ENCODE results near the gene CLEC20A.

The CLEC20A gene

DNA sequence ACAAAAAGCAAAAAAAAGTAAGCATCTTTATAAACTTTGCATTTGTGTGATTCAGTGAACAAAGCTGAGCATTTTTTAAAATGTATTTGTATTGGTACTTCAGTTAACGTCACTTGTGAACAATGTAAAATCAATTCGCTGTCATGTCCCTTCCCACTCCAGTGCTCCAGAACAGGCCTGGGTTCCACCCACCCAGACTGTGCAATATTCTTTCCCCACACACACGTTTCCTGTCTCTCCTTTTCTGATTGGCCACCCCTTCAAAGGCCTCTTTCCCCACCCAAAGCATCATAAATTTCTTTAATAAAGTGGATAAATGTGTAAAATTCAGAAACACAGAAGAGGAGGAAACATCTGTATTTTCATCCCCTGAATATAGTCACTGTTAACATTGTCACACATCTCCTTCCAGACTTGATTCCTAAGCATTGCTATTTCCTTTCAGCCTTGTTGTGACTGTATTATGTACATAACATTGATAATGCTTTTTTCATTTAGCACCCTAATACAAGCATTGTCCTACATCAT is 12.0 kb downstream of the CLEC20A start:
- no peak overlapping the region for H3K4me3 ChIP-seq (replicated peaks; ENCODE audit: low read depth, low read length)
- TF ChIP-seq, protein P1, sequence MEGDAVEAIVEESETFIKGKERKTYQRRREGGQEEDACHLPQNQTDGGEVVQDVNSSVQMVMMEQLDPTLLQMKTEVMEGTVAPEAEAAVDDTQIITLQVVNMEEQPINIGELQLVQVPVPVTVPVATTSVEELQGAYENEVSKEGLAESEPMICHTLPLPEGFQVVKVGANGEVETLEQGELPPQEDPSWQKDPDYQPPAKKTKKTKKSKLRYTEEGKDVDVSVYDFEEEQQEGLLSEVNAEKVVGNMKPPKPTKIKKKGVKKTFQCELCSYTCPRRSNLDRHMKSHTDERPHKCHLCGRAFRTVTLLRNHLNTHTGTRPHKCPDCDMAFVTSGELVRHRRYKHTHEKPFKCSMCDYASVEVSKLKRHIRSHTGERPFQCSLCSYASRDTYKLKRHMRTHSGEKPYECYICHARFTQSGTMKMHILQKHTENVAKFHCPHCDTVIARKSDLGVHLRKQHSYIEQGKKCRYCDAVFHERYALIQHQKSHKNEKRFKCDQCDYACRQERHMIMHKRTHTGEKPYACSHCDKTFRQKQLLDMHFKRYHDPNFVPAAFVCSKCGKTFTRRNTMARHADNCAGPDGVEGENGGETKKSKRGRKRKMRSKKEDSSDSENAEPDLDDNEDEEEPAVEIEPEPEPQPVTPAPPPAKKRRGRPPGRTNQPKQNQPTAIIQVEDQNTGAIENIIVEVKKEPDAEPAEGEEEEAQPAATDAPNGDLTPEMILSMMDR (IDR thresholded peaks at IDR 0.05; ENCODE audit: low read depth, low read length, missing control alignments) = no peak
- no peak for DNase-seq (ENCODE audit: extremely low read depth, low read depth)

DNA sequence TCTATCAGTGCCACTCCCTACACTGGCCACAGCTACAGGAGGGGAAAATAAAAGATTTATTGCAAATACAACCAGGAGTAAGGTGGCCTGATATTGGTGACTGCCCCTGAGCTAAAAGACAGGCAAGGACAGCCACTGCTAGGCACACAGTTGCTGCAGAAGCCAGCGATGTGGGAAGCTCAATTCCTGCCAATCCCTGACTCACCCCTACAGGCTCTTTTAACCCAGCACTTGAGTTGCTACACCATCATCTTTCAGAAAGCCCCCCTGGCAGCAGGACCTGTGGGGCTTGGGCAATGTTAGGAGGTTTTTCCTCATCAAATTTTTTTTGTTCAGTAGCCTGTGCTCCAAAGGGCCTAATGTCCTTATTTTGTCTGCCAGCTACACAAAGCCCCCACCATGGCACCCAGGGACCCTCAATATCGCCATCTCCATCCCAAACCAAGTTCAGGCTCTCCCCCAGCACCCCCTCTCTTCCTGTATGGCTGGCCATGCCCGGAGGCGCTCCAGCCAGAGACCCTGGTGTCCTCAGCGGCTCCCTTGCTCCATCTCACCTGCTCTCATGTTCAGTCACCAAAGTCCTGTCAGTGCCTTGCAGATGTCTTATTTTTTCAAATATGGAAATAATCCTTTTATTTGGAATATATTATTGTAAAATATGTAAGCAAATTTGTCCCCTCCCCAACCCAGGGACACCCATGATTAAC is 13.4 kb downstream of the CLEC20A start:
- no peak for DNase-seq (ENCODE audit: extremely low read depth, low read depth)
- TF ChIP-seq, protein P1 (IDR thresholded peaks at IDR 0.05; ENCODE audit: low read depth, low read length, missing control alignments) = no peak
- H3K4me3 ChIP-seq (replicated peaks; ENCODE audit: low read depth, low read length) = no peak overlapping the region

DNA sequence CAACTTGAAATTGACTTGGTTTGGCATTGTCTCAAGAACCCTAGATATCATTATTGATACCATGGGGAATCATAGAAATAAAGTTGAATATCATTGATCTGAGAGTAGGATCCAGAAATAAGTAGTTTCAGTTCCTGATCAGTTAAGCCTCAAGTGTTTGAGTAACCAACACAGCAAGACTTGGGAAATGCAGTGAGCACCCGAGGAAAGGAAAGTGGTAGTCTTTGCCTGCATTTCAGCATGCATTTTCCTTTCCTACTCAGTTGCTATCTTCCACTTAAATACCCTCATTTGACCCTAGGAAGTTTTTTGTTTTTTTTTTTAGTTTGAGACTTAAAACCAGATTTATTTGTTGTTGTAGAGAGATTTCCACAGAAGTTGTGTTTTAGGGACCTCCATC is 18.9 kb downstream of the CLEC20A start:
- no peak overlapping the region for H3K4me3 ChIP-seq (replicated peaks; ENCODE audit: low read depth, low read length)
- no peak for DNase-seq (ENCODE audit: extremely low read depth, low read depth)
- TF ChIP-seq, protein P1 (IDR thresholded peaks at IDR 0.05; ENCODE audit: low read depth, low read length, missing control alignments) = no peak

DNA sequence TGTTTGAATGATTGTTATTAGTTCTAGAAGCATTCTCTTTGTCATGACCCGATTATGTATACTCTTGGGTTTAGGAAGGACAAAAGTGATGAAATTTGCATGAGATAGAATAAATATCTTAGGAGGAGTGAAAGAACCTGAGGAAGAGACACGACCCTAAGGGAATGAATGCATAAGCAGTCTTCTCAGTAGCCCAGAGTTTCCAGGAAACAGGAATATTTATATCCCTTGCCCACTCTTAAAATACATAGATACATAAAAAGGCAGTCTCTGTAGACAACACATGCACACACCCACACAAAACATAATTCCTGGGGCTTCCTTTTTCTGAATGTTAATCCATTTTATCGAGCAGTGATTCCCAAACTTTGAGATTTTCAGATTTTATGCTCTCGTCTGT is 19.4 kb downstream of the CLEC20A start:
- no peak for DNase-seq (ENCODE audit: extremely low read depth, low read depth)
- no peak overlapping the region for H3K4me3 ChIP-seq (replicated peaks; ENCODE audit: low read depth, low read length)
- TF ChIP-seq, protein P1 (IDR thresholded peaks at IDR 0.05; ENCODE audit: low read depth, low read length, missing control alignments) = no peak

DNA sequence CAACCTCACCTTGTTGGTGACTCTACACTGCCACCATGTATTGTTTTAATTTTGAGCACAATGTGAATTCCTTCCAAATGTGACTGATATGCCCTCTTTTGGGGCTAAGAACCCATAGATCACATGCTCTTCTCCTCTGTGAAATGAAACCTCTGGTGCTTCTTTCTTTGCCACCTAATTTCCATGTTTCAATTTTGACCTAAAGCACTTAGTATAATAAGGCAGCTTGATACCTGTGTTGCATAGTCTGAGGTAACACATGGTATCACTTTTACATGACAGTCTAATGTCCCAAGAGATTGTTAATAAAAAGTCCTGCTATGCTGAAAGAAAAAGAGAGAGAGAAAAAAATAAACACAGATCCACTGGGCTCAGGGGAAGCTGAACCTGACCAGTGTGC is 24.2 kb downstream of the CLEC20A start:
- no peak overlapping the region for H3K4me3 ChIP-seq (replicated peaks; ENCODE audit: low read depth, low read length)
- no peak for DNase-seq (ENCODE audit: extremely low read depth, low read depth)
- TF ChIP-seq, protein P1 (IDR thresholded peaks at IDR 0.05; ENCODE audit: low read depth, low read length, missing control alignments) = no peak

DNA sequence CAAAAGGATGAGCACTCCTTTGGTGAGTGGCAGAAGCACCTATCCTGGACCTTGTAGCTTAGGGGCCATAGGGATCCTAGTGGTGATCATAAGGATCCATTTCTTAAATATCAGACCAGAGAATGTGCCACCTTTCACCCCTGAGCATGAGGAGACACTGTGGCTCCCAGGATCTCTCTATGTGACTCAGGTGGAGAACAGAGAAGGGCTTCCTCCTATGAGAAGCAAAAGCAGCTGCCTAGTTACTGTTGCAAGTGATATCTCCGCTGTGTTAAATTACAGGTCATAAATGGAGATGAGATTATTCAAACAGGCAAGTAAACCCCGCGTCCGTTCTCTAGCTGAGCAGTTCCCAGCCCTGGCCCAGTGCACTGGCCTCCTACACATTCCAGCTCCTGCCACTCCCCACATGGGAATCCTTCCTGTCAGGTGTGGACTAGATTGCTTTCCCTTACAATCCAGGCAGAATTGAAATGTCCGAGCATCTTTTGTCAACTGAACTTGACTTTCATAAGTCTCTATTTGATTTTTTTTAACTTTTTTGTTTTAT is 26.3 kb downstream of the CLEC20A start:
- no peak overlapping the region for H3K4me3 ChIP-seq (replicated peaks; ENCODE audit: low read depth, low read length)
- TF ChIP-seq, protein P1 (IDR thresholded peaks at IDR 0.05; ENCODE audit: low read depth, low read length, missing control alignments) = no peak
- DNase-seq (ENCODE audit: extremely low read depth, low read depth) = no peak
